A204.1 (cell line): ENCODE measurements around the gene PARP9.

Source experiments
- FAIRE-seq: peaks from 2 replicates; lab custom pipeline; 2012; peaks lifted over from hg19 to GRCh38; lab: Jason Lieb, UNC

Gene PARP9

DNA sequence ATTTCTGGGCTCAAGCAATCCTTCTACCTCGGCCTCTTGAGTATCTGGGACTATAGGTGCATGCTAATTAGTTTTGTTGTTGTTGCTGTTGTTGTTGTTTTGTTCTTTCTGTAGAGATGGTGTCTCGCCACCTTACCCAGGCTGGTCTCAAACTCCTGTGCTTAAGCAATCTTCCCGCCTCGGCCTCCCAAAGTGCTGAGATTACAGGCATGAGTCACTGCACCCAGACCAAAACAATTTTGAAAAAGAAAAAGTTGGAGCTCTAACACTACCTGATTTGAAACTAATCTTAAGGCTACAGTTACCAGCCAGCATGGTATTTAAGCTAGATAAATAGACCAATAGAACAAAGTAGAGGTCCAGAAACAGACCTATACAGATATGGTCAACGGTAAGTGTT, 79.1 kb downstream of the PARP9 start:
- no peak for FAIRE-seq

DNA sequence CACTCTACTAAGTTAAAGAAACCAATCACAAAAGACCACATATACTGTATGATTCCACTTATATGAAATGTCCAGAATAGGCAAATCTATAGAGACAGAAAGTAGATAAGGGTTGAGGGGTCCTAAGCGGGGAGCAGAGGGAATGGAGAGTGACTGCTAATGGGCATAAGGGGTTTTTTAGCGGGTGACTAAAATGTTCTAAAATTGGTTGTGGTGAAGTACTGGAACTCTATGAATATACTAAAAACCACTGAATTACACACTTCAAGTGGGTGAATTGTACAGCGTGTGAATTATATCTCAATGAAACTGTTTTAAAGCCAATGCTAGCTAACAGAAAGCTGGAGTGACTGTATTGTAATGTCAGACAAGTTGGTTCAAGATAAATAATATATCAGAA, 82.7 kb downstream of the PARP9 start:
- no peak for FAIRE-seq
